ENCODE data around the gene PIEZO2.
A peak's percentile ranks its signal among the peaks of the same experiment; 100 is the strongest.

The PIEZO2 gene

DNA sequence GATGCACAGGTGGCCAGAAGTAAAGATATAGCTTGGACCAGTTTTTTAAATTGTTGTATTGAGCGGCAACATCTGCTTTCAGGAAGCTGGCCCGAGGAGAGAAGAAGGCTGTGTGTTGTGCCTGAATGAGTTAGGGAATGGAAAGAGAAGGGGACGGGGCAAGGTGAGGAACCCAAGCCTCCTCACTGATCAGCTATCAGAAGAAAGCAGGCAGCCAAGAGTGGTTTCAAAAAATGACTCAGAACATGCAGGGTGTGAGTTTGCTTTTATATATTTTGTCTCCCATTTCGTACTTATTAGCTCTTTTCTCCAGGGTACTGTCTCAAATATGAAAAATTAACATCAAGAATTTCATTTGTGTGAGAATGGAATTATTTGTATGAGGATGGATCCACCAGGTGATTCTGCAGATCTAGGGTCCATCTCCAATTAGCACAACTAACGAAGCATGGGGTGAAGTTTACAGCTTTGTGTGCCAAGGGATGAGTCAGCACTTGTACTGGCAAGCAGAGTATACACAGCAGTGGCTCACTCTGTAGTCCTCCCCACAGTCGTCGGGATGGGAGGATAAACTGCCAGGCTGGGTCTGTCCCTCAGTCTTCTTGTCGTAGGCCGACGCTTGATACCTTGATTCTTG, 175.7 kb downstream of the PIEZO2 start:
- no peaks in the 10 kb centered on the region for H3K4me1 Mint-ChIP-seq
- H3K27me3 Mint-ChIP-seq, result no peaks in the 10 kb centered on the region
- no peak overlapping the region for H3K4me3 Mint-ChIP-seq
- DNase-seq (no peak), ATAC-seq (no peak)
- H3K27ac Mint-ChIP-seq, result no peak overlapping the region
- H3K9me3 Mint-ChIP-seq, result no peaks in the 10 kb centered on the region

DNA sequence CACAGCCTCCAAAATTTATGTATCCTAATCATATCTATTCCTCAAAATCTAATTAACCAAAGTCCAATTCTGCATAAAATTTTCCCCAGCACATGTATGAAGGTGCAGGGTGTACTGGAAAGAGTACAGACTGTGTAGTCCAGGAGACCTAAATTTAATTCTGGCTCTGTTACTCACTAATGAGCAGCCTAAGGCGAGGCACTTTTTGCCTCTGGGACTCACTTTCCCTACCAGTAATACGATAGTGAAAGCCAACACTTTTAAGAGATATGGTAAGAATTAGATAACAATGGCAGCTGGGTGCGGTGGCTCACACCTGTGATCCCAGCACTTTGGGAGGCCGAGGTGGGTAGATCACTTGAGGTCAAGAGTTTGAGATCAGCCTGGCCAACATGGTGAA, 177.7 kb downstream of the PIEZO2 start:
- ATAC-seq, result no peak
- DNase-seq, result no peak
- H3K27ac Mint-ChIP-seq, result no peak overlapping the region
- H3K27me3 Mint-ChIP-seq, result no peaks in the 10 kb centered on the region
- H3K4me3 Mint-ChIP-seq, result no peak overlapping the region
- H3K4me1 Mint-ChIP-seq, result no peaks in the 10 kb centered on the region
- H3K9me3 Mint-ChIP-seq, result peaks cover 6 to 12% of the 10 kb centered on the region in 2 donors

DNA sequence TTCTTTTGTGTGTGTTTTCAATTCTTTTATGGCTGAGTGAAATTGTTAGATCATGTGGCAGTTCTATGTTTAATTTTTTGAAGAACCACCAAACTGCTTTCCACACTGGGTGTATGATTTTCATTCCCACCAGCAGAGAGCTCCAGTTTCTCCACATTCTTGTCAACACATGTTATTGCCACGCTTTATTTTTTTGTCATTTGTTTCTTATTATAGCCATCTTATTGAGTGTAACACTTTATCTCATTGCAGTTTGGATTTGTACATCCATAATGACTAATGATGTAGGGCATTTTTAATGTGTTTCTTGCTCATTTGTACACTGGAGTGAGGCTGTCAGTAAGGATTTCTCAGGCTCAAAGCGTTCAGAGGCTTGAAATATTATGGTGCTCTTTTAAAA, 184.2 kb downstream of the PIEZO2 start:
- peaks cover 6 to 19% of the 10 kb centered on the region in 2 donors for H3K9me3 Mint-ChIP-seq
- no peaks in the 10 kb centered on the region for H3K27me3 Mint-ChIP-seq
- no peaks in the 10 kb centered on the region for H3K4me1 Mint-ChIP-seq
- H3K4me3 Mint-ChIP-seq, result no peak overlapping the region
- no peak for ATAC-seq
- DNase-seq, result no peak
- H3K27ac Mint-ChIP-seq, result no peak overlapping the region

DNA sequence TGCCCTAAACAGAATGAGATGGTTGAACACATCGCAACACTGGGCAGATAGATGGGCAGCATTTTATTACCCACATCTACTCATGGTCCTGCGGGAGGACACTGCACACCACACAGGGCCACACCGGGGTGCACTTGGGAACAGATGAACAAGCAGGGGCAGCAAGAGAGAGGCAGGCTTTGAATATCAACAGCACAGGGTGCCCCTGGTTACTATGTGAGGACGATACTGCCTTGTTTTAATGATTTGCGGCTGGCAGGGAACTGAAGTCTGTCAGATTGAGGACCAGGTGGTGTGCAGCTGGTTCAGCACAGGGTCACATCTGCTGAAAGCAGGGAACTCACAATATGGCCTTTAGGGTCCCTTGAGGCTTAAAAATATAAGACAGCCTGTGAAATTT, 195.7 kb downstream of the PIEZO2 start:
- Mint-ChIP-seq H3K4me1 (no peaks in the 10 kb centered on the region), H3K4me3 (no peak overlapping the region), H3K9me3 (no peaks in the 10 kb centered on the region), H3K27me3 (peaks cover 8% of the 10 kb centered on the region), H3K27ac (no peak overlapping the region)
- DNase-seq (no peak), ATAC-seq (no peak)

DNA sequence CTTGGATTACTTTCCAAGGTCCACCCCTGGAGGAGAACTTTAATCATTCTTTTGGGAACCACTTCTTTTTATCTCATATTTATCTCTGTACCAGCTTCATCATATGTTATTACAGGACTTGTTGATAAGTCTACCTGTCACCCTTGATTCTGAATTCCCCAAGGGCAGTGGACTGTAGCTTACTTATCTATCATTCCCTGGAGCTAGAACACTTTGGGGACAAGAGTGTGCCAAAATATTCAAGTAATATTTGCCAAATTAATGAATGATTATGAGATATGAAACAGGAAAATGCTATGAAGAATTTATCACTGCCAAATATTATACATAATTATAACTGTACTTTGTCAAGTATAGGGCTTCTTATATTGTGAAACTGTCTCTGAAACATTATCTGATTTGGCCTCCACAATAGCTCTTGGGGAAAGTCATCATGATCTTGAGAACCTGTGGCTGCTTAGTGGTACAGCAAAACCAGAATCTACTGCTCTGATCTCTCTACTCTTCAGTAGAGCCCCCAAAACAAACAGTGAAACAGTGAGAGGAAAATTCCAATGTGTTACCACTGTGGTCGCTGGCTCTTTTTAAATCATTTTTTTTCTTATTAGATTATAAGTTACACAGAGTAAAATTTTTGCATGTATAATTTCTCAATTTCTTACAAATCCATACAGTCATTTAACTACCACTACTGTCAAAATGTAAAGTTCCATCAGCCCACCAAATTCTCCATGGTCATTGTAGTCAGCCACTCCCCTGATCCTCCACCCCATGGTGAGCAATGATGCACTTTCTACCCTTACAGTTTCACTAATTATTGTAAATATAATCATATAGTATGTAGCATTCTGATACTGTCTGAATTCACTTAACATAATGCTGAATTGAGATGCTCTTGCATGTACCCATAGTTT, 197.5 kb downstream of the PIEZO2 start:
- DNase-seq (no peak), ATAC-seq (no peak)
- Mint-ChIP-seq H3K27me3 (peaks cover 8% of the 10 kb centered on the region), H3K4me3 (no peak overlapping the region), H3K9me3 (peaks cover 0 to 7% of the 10 kb centered on the region in 2 donors), H3K4me1 (no peaks in the 10 kb centered on the region), H3K27ac (no peak overlapping the region)

DNA sequence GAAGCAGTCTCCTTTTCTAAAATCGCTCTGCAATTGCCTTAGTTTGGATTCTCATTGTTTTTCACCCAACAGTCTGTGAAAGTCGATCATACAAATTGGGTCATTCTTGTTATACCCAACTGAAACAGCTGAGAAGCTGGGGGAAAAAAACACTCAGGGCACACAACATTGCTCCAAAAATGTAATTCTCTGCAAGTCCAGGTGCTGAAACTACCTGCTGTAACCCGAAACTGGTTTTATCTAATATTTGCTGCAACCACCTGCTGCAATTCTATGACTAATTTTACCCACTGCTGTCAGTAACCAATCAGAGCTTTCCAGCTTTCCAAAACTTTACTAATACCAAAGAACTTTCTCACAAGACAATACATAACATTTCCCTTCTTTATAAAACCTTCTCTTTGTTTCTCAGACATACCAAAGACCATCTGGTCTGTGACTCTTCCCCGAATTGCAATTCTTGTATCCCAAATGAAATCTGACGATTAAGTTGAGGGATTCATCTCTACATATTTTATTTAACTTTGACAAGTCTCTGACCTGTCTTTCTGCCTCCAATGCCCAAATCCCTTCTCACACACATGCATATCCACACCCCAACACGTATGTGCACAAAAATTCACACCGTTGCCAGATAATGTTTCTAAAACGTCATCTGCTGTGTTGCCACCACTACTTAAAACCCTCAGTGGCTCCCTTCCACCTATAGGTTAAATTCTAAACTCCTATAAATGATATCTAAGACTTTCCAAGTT, 198.3 kb downstream of the PIEZO2 start:
- peak overlapping the region in 1 of 2 donors; percentile 43 for H3K27ac Mint-ChIP-seq
- peaks cover 8% of the 10 kb centered on the region for H3K27me3 Mint-ChIP-seq
- ATAC-seq, result no peak
- H3K9me3 Mint-ChIP-seq, result peaks cover 2 to 10% of the 10 kb centered on the region in 2 donors
- H3K4me3 Mint-ChIP-seq, result no peak overlapping the region
- no peak for DNase-seq
- no peaks in the 10 kb centered on the region for H3K4me1 Mint-ChIP-seq

DNA sequence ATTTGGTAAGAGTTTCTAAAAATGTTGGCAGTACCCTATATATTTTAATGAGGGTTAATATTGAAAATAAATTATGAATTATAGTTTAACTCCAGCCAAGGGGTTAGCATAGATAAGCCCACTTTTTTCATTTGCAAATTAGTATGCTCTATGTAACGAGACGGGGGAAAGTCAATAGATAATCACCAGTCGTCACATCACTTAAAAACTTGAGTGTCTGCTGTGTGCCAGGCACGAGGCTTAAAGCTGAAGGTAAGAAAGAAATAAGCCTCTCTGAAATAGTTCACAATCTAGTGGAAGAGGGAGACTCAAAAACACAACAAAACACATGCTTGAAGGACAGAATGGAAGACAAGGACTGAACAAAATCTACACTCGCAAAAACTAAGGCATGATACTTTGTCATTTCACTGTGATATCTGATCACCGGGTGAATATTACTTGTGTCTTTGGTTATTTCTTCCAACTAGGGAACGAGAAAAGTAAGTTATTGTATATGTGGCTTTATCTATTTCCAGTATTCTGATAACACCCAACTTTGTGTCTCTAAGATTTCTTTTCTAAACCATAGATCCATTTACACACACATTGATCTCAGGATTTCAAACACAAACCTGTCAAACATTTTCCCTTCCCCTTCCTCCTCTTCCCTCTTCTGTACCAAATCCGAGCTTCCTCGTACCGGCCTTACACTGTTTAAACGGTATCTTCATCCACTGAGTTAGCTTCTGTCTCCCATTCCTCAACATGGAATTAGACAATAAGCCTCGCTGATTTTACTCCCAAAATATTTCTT, 199.1 kb downstream of the PIEZO2 start:
- H3K27me3 Mint-ChIP-seq, result peaks cover 8% of the 10 kb centered on the region
- no peaks in the 10 kb centered on the region for H3K4me1 Mint-ChIP-seq
- H3K27ac Mint-ChIP-seq, result no peak overlapping the region
- DNase-seq, result no peak
- no peak overlapping the region for H3K4me3 Mint-ChIP-seq
- no peak for ATAC-seq
- peaks cover 7 to 18% of the 10 kb centered on the region in 2 donors for H3K9me3 Mint-ChIP-seq

DNA sequence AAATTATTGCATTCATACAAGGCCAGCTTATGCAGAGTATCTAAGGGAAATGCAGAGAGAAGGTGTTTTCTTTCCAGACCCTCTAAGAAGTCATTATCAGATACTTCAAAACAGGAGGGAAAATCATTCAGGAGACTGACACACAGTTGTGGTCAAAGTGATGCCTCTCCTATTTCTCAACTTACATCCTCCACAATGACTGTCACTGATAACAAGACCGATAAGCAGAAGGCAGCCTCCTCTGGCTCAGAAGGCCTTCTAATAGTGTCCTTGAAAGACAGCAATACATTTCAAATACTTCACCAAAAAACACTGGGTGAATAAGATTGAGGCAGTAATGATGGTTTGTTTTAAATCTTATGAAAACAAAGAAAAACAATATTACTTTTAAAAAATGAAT, 199.7 kb downstream of the PIEZO2 start:
- no peak overlapping the region for H3K27ac Mint-ChIP-seq
- H3K27me3 Mint-ChIP-seq, result peaks cover 8% of the 10 kb centered on the region
- no peaks in the 10 kb centered on the region for H3K4me1 Mint-ChIP-seq
- no peak for DNase-seq
- H3K9me3 Mint-ChIP-seq, result peaks cover 13 to 24% of the 10 kb centered on the region in 2 donors
- ATAC-seq, result no peak
- no peak overlapping the region for H3K4me3 Mint-ChIP-seq

DNA sequence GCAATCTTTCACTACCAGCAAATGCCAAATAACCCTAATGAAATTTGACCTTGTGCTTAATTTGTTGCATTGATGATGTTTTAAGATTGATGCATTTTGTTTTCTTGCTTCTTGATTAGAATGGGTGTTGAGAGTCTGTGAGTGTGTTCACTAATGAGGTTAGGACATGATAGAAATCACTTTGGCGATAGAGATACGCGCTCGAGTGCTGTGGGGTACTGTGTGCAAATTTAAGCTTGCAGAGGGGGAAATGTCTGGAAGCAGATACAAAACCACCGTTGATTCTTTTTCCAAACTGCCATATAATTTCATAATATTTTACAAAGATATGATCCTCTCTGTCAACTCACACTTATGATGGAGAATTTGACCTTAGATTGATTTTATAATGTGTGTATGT, 200.9 kb downstream of the PIEZO2 start:
- no peak overlapping the region for H3K4me3 Mint-ChIP-seq
- peaks cover 8% of the 10 kb centered on the region for H3K27me3 Mint-ChIP-seq
- DNase-seq (no peak), ATAC-seq (no peak)
- H3K9me3 Mint-ChIP-seq, result peaks cover 14 to 33% of the 10 kb centered on the region in 2 donors
- no peaks in the 10 kb centered on the region for H3K4me1 Mint-ChIP-seq
- H3K27ac Mint-ChIP-seq, result no peak overlapping the region

DNA sequence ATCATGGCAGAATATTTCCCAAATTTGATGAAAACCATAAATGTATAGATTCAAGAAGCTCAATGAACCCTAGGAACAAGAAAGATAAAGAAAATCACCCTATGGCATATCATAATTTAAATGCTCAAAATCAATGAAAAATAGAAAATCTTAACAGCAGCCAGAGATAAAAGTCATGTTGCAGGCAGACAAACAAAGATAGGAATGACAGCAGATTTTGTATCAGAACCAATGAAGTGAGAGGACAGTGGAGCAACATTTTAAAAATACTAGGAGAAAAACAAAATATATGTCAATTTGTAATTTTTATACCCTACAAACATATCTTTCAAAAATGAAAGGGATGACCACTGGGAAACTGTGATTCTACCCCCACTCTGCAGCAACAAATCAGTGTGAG, 203.3 kb downstream of the PIEZO2 start:
- Mint-ChIP-seq H3K27ac (no peak overlapping the region), H3K4me3 (no peak overlapping the region), H3K4me1 (no peaks in the 10 kb centered on the region), H3K9me3 (peaks cover 21 to 45% of the 10 kb centered on the region in 2 donors), H3K27me3 (peaks cover 12% of the 10 kb centered on the region)
- no peak for ATAC-seq
- DNase-seq, result no peak

DNA sequence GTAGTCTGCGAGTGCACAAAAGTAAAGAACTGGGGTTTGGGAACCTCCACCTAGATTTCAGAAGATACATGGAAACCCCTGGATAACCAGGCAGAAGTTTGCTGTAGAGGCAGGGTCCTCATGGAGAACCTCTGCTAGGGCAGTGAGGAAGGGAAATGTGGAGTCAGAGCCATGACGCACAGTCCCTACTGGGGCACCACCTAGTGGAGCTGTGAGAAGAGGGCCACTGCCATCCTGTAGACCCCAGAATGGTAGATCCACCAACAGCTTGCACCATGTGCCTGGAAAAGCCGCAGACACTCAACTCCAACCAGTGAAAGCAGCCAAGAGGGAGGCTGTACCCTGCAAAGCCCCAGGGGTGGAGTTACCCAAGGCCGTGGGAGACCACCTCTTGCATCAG, 206.4 kb downstream of the PIEZO2 start:
- Mint-ChIP-seq H3K4me1 (no peaks in the 10 kb centered on the region), H3K27me3 (peaks cover 8% of the 10 kb centered on the region), H3K9me3 (peaks cover 21 to 45% of the 10 kb centered on the region in 2 donors), H3K4me3 (no peak overlapping the region), H3K27ac (no peak overlapping the region)
- ATAC-seq (no peak), DNase-seq (no peak)

DNA sequence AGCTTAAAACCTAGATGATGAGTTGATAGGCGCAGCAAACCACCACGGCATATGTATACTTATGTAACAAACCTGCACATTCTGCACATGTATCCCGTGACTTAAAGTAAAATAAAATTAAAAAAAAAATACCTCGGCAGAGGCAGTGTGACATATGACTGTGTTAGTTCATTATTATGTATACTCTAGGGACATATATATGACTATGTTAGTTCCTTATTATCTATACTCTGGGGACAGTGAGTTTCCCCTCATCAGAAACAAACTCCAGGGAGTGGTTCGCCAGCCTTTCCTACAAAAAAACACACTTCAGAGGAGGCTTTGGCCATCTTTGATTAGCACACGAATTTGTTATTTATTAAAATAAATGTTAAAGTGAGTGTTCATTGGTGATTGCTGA, 209.5 kb downstream of the PIEZO2 start:
- Mint-ChIP-seq H3K4me3 (no peak overlapping the region), H3K27me3 (peaks cover 8% of the 10 kb centered on the region), H3K9me3 (peaks cover 9 to 22% of the 10 kb centered on the region in 2 donors), H3K27ac (no peak overlapping the region), H3K4me1 (no peaks in the 10 kb centered on the region)
- no peak for DNase-seq
- no peak for ATAC-seq

DNA sequence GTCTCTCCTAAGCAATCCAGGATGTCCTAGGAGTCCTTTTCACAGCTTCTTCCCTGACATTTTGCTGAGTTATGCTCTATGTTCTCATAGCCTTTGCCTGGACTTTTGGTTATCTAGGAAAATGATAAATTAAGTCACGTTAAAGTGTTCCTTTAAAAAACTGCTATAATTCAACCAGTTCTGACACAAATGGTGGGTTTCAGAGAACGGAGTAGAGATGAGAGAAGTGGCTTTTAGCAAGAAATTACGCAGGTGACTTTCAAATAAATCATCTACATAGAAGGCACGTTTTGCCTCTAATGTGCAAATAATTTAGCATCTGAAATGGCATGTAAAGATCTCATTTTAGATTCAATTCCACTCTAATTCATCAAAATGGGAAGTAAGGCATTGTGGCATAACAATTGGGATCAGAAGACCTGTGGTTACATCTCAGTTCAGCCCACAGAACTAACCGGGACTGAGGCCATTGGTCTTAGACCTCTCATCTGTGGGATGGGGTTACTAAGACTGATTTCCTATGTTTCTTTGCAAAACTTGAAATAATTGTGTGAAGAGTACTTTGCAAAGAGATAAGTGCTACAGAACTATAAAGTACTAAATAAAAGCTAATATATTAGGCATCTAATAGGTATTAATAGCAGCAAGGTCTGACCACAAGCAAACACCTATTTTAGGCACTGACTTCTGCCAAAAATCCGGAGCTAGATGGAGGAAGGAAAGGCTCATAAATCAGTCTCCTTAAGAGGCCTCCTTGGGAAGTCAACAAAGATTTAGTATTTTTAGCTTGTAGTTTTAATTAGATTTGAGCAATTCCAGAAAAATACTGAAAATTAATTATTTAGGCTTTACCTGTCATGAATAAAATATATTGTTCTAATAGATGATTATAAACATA, 211.4 kb downstream of the PIEZO2 start:
- H3K9me3 Mint-ChIP-seq, result peaks cover 6 to 9% of the 10 kb centered on the region in 2 donors
- H3K27me3 Mint-ChIP-seq, result peaks cover 8% of the 10 kb centered on the region
- H3K27ac Mint-ChIP-seq, result no peak overlapping the region
- H3K4me3 Mint-ChIP-seq, result no peak overlapping the region
- no peaks in the 10 kb centered on the region for H3K4me1 Mint-ChIP-seq
- no peak for ATAC-seq
- no peak for DNase-seq
